ENCODE data around the gene GIPC1. TPM values are rescaled to one million over a fixed set of nuclear protein-coding genes. Genes with fewer than 3 reads are reported as not detected.
"Not testable (repeated sequence)": the region's sequence is repeated elsewhere in the genome, so short reads cannot be mapped to it uniquely, and the experiment has no call there.

Gene GIPC1
- total RNA-seq, 1 experiment from 2014 or later = 98.7 TPM

- Mint-ChIP-seq H3K27me3 (ENCODE audit: insufficient read depth, unreplicated experiment) (no peaks in the 10 kb centered on the region), H3K9me3 (ENCODE audit: unreplicated experiment) (no peaks in the 10 kb centered on the region), H3K4me1 (ENCODE audit: low read depth, unreplicated experiment) (no peaks in the 10 kb centered on the region), H3K27ac (ENCODE audit: unreplicated experiment) (peak overlapping the region; percentile 48), H3K36me3 (ENCODE audit: insufficient read depth, unreplicated experiment) (peaks cover 48% of the 10 kb centered on the region), H3K4me3 (ENCODE audit: unreplicated experiment) (no peak overlapping the region)
- intact Hi-C loops (cut with micrococcal nuclease; ENCODE audit: unreplicated experiment) = no loop called here
- no peak for DNase-seq
- no peaks in the 10 kb centered on the region for H3K36me3 ChIP-seq (ENCODE audit: control insufficient read depth, insufficient read depth, low read length)
- CTCF ChIA-PET = no interaction called here
- no peak for TF ChIP-seq CTCF (IDR thresholded peaks at IDR 0.05; ENCODE audit: insufficient read depth in 1 of 2, low read depth in 1 of 2, low read length in 1 of 2, severe bottlenecking in 1 of 2, unreplicated experiment in 1 of 2)
- no peaks in the 10 kb centered on the region for H3K9me3 ChIP-seq
- H3K27me3 ChIP-seq (replicated peaks; ENCODE audit: control insufficient read depth, insufficient read depth, low read length) = no peaks in the 10 kb centered on the region
- BruUV-seq (replicated peaks) = no TSS peak
- POLR2A ChIA-PET = no interaction called here
- no peak overlapping the region for H3K4me3 ChIP-seq (ENCODE audit: low read depth, low read length)
- H3K4me1 ChIP-seq = peaks cover 4% of the 10 kb centered on the region; the same call in 1 of the 2 replicates
These were observed 48.1 kb upstream of the GIPC1 start for GRCh38 chr19:14544047-14544446.

DNA sequence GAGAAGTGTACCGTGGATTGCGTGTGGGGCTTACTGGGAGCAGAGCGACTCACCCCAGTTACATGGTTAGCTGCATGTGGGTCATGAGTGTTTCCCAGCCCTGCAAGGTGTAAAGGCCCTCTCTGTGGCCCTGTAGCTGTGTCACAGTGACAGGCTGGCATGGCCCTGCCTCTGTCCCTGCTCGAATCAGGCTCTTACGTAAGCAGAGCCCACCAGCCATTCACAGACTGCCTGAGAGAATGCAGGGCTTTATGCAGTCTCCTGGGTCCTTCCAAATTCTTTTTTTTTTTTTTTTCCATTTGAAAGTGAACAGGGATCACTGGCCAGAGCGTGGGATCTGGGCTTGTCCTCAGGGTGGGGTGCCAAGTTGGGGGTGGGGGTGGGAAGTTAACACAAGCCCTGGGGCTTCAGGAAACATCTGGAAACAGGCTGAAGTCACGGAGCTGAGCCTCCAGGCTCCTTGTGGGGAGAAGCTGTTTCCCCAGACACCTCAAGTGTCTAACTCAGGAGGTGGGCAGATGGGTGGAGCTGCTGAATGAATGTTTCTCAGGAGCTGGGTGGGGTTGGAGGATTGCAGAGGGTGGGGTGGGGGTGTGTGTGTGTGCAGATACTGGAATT, 46.9 kb upstream of the GIPC1 start:
- no peak overlapping the region for H3K27ac Mint-ChIP-seq (ENCODE audit: unreplicated experiment)

GRCh38 chr19:14541979-14542378, 46.1 kb upstream of the GIPC1 start:
- intact Hi-C loops (cut with micrococcal nuclease; ENCODE audit: unreplicated experiment); H3K4me3 Mint-ChIP-seq (ENCODE audit: unreplicated experiment); H3K9me3 Mint-ChIP-seq (ENCODE audit: unreplicated experiment); H3K9me3 ChIP-seq; BruUV-seq (replicated peaks); POLR2A ChIA-PET; CTCF ChIA-PET; H3K27me3 ChIP-seq (replicated peaks; ENCODE audit: control insufficient read depth, insufficient read depth, low read length); H3K36me3 ChIP-seq (ENCODE audit: control insufficient read depth, insufficient read depth, low read length); H3K4me1 Mint-ChIP-seq (ENCODE audit: low read depth, unreplicated experiment); DNase-seq; H3K4me3 ChIP-seq (ENCODE audit: low read depth, low read length); H3K27ac Mint-ChIP-seq (ENCODE audit: unreplicated experiment); H3K27me3 Mint-ChIP-seq (ENCODE audit: insufficient read depth, unreplicated experiment); H3K4me1 ChIP-seq: not testable (repeated sequence)
- H3K36me3 Mint-ChIP-seq (ENCODE audit: insufficient read depth, unreplicated experiment) = peaks cover 54% of the 10 kb centered on the region

More for the DNA sequence above, 46.9 kb upstream of the GIPC1 start:
- no TSS peak for BruUV-seq (replicated peaks)
- Histone ChIP-seq H3K27me3 (replicated peaks; ENCODE audit: control insufficient read depth, insufficient read depth, low read length) (no peaks in the 10 kb centered on the region), H3K36me3 (ENCODE audit: control insufficient read depth, insufficient read depth, low read length) (no peaks in the 10 kb centered on the region), H3K9me3 (no peaks in the 10 kb centered on the region), H3K4me1 (peaks cover 7% of the 10 kb centered on the region; the same call in 1 of the 2 replicates), H3K4me3 (ENCODE audit: low read depth, low read length) (no peak overlapping the region)
- Mint-ChIP-seq H3K27me3 (ENCODE audit: insufficient read depth, unreplicated experiment) (no peaks in the 10 kb centered on the region), H3K4me3 (ENCODE audit: unreplicated experiment) (no peak overlapping the region), H3K9me3 (ENCODE audit: unreplicated experiment) (no peaks in the 10 kb centered on the region), H3K36me3 (ENCODE audit: insufficient read depth, unreplicated experiment) (peaks cover 47% of the 10 kb centered on the region), H3K4me1 (ENCODE audit: low read depth, unreplicated experiment) (no peaks in the 10 kb centered on the region)
- ChIA-PET POLR2A (no interaction called here), CTCF (interaction anchor here (0.5 to 0.7 kb wide), 3 partner anchors 17 to 584 kb away, joined by 3 to 4 read pairs (median 4); no protein-coding TSS in a partner anchor)
- peak in 1 of 2 experiments; percentile 26 for DNase-seq
- no peak for TF ChIP-seq CTCF (IDR thresholded peaks at IDR 0.05; ENCODE audit: insufficient read depth in 1 of 2, low read depth in 1 of 2, low read length in 1 of 2, severe bottlenecking in 1 of 2, unreplicated experiment in 1 of 2)
- intact Hi-C loops (cut with micrococcal nuclease; ENCODE audit: unreplicated experiment) = no loop called here

Measured in Caco-2 (cell line).